ENCODE results near the gene MED12.

MED12 gene

DNA sequence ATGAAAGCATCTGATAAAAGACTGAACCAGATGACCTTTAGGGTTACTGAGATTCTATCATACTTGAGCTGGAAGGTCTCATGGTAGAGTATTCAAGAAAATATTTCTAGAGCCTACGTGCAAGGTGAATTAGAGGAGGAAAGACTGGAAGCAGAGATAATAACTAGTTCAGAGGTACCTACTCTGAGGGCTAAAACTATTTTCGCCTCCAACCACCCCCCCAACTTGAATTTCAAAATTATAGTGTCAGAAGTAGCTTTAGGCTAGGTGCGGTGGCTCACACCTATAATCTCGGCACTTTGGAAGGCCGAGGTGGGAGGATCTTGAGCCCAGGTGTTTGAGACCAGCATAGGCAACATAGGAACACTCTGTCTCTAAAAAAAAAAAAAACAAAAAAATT is 57.1 kb downstream of the MED12 start (continued):
- TF ChIP-seq, protein P1, sequence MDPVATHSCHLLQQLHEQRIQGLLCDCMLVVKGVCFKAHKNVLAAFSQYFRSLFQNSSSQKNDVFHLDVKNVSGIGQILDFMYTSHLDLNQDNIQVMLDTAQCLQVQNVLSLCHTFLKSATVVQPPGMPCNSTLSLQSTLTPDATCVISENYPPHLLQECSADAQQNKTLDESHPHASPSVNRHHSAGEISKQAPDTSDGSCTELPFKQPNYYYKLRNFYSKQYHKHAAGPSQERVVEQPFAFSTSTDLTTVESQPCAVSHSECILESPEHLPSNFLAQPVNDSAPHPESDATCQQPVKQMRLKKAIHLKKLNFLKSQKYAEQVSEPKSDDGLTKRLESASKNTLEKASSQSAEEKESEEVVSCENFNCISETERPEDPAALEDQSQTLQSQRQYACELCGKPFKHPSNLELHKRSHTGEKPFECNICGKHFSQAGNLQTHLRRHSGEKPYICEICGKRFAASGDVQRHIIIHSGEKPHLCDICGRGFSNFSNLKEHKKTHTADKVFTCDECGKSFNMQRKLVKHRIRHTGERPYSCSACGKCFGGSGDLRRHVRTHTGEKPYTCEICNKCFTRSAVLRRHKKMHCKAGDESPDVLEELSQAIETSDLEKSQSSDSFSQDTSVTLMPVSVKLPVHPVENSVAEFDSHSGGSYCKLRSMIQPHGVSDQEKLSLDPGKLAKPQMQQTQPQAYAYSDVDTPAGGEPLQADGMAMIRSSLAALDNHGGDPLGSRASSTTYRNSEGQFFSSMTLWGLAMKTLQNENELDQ (tag by site-specific recombination; IDR thresholded peaks at IDR 0.05; ENCODE audit: low read depth) = no peak
- TF ChIP-seq ZNF274 (IDR thresholded peaks at IDR 0.05; ENCODE audit: low read length) (no peak), ZNF274 (tag by site-specific recombination; IDR thresholded peaks at IDR 0.05; ENCODE audit: borderline replicate concordance) (no peak), HOXC10 (CRISPR knock-in tag; IDR thresholded peaks at IDR 0.05) (no peak), ZSCAN23 (tag by site-specific recombination; IDR thresholded peaks at IDR 0.05) (no peak)

DNA sequence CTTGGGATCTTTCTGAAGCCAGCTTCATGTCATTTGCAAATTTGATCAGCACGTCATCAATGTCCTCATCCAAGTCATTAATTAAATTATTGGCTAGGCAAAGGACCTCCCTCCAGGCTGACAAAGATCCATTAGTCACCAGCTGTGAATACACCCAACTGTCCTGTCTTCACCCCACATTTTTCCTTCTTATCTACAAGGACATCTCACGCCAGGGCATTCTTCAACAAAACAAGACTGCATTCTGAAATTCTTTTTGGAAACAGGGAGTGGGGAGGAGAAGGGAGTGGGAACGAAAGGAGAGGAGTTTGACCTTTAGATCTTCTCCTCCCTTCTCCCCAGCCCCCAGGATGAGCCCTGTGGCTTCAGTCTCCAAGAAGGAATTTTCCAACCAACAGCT is 58.9 kb downstream of the MED12 start:
- POLR2A ChIA-PET = no interaction called here
- TF ChIP-seq ZNF112 (tag by site-specific recombination; IDR thresholded peaks at IDR 0.05) = no peak
- no peak for TF ChIP-seq MEIS1 (CRISPR knock-in tag; IDR thresholded peaks at IDR 0.05; ENCODE audit: borderline replicate concordance)
- no peak for TF ChIP-seq BCL11A (tag by site-specific recombination; IDR thresholded peaks at IDR 0.05; ENCODE audit: low read depth)
- no peak for TF ChIP-seq ZNF558 (tag by site-specific recombination; IDR thresholded peaks at IDR 0.05)
- no peak overlapping the region for H3K4me3 ChIP-seq (ENCODE audit: low read depth, low read length)
- no peak overlapping the region for H3K27ac ChIP-seq (ENCODE audit: extremely low read depth, low read depth, low read length)
- CTCF ChIA-PET = interaction anchor here (0.7 to 6.6 kb wide), 6 partner anchors 178 to 1137 kb away, joined by 3 to 40 read pairs (median 3); no protein-coding TSS in a partner anchor
- H3K9me3 ChIP-seq (ENCODE audit: control insufficient read depth, insufficient read depth, low read depth, low read length) = no peaks in the 10 kb centered on the region; the same call in 1 of the 2 replicates
- no peaks in the 10 kb centered on the region for H3K36me3 ChIP-seq (ENCODE audit: control insufficient read depth in 2 of 2, insufficient read depth in 1 of 2, low read length in 2 of 2)
- H3K4me1 ChIP-seq (ENCODE audit: control insufficient read depth, insufficient read depth, low read length) = peaks cover under 1% of the 10 kb centered on the region; the same call in 1 of the 2 replicates

DNA sequence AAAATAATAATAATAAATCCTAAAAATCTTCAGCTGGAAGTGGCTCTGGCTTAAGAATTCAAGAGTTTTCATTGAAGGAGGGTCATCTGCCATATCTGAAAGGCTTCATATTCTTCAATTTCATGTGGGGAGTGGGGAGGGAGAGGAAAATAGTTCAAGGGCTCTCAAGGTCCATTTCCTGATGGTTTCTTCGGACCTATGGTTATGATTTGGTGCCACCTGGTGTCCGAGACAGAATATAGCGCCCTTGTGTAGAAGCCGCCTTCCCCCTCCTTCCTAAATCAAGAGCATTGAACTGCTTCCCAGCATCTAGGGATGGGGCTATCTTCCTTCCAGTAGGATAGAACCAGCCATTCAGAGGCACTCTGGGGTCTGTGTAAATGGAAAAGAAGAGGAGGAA is 60.5 kb downstream of the MED12 start:
- no peak for TF ChIP-seq ZNF10 (tag by site-specific recombination; IDR thresholded peaks at IDR 0.05)
- TF ChIP-seq ZNF660 (tag by site-specific recombination; IDR thresholded peaks at IDR 0.05) = peak; percentile 72
- TF ChIP-seq ZNF654 (tag by site-specific recombination; IDR thresholded peaks at IDR 0.05; ENCODE audit: low read depth) = peak; percentile 93
- TF ChIP-seq, protein P2, sequence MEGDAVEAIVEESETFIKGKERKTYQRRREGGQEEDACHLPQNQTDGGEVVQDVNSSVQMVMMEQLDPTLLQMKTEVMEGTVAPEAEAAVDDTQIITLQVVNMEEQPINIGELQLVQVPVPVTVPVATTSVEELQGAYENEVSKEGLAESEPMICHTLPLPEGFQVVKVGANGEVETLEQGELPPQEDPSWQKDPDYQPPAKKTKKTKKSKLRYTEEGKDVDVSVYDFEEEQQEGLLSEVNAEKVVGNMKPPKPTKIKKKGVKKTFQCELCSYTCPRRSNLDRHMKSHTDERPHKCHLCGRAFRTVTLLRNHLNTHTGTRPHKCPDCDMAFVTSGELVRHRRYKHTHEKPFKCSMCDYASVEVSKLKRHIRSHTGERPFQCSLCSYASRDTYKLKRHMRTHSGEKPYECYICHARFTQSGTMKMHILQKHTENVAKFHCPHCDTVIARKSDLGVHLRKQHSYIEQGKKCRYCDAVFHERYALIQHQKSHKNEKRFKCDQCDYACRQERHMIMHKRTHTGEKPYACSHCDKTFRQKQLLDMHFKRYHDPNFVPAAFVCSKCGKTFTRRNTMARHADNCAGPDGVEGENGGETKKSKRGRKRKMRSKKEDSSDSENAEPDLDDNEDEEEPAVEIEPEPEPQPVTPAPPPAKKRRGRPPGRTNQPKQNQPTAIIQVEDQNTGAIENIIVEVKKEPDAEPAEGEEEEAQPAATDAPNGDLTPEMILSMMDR (tag by site-specific recombination; IDR thresholded peaks at IDR 0.05) = peak; percentile 75
- TF ChIP-seq, protein P3, sequence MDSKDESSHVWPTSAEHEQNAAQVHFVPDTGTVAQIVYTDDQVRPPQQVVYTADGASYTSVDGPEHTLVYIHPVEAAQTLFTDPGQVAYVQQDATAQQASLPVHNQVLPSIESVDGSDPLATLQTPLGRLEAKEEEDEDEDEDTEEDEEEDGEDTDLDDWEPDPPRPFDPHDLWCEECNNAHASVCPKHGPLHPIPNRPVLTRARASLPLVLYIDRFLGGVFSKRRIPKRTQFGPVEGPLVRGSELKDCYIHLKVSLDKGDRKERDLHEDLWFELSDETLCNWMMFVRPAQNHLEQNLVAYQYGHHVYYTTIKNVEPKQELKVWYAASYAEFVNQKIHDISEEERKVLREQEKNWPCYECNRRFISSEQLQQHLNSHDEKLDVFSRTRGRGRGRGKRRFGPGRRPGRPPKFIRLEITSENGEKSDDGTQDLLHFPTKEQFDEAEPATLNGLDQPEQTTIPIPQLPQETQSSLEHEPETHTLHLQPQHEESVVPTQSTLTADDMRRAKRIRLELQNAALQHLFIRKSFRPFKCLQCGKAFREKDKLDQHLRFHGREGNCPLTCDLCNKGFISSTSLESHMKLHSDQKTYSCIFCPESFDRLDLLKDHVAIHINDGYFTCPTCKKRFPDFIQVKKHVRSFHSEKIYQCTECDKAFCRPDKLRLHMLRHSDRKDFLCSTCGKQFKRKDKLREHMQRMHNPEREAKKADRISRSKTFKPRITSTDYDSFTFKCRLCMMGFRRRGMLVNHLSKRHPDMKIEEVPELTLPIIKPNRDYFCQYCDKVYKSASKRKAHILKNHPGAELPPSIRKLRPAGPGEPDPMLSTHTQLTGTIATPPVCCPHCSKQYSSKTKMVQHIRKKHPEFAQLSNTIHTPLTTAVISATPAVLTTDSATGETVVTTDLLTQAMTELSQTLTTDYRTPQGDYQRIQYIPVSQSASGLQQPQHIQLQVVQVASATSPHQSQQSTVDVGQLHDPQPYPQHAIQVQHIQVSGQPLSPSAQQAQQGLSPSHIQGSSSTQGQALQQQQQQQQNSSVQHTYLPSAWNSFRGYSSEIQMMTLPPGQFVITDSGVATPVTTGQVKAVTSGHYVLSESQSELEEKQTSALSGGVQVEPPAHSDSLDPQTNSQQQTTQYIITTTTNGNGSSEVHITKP (tag by site-specific recombination; IDR thresholded peaks at IDR 0.05) = peak; percentile 29; the same call in 1 of the 2 replicates
- TF ChIP-seq KLF1 (tag by site-specific recombination; IDR thresholded peaks at IDR 0.05) = no peak
- TF ChIP-seq, protein P4, sequence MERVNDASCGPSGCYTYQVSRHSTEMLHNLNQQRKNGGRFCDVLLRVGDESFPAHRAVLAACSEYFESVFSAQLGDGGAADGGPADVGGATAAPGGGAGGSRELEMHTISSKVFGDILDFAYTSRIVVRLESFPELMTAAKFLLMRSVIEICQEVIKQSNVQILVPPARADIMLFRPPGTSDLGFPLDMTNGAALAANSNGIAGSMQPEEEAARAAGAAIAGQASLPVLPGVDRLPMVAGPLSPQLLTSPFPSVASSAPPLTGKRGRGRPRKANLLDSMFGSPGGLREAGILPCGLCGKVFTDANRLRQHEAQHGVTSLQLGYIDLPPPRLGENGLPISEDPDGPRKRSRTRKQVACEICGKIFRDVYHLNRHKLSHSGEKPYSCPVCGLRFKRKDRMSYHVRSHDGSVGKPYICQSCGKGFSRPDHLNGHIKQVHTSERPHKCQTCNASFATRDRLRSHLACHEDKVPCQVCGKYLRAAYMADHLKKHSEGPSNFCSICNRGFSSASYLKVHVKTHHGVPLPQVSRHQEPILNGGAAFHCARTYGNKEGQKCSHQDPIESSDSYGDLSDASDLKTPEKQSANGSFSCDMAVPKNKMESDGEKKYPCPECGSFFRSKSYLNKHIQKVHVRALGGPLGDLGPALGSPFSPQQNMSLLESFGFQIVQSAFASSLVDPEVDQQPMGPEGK (tag by site-specific recombination; IDR thresholded peaks at IDR 0.05) = 0 out of 2 replicates have a peak, but pooled peaks have one; percentile 15
- ChIA-PET CTCF (interaction anchor here (0.7 to 6.6 kb wide), 12 partner anchors 9 to 1712 kb away, joined by 3 to 40 read pairs (median 4); partner anchors contain the start of gene MED12), POLR2A (no interaction called here)
- Histone ChIP-seq H3K36me3 (ENCODE audit: control insufficient read depth in 2 of 2, insufficient read depth in 1 of 2, low read length in 2 of 2) (no peaks in the 10 kb centered on the region), H3K4me1 (ENCODE audit: control insufficient read depth, insufficient read depth, low read length) (peaks cover 3% of the 10 kb centered on the region; the same call in 1 of the 2 replicates), H3K27ac (ENCODE audit: extremely low read depth, low read depth, low read length) (no peak overlapping the region), H3K9me3 (ENCODE audit: control insufficient read depth, insufficient read depth, low read depth, low read length) (no peaks in the 10 kb centered on the region; the same call in 1 of the 2 replicates), H3K4me3 (ENCODE audit: low read depth, low read length) (no peak overlapping the region)
